Measurements from ENCODE around the gene TRPC4.

TRPC4 gene

GRCh38 chr13:37701306-37701705 is 168.3 kb downstream of the TRPC4 start:
- no peak for TF ChIP-seq NFIC (IDR thresholded peaks at IDR 0.05)
- no peak for TF ChIP-seq REST (IDR thresholded peaks at IDR 0.05; ENCODE audit: low read depth)
- TF ChIP-seq FOXM1 (IDR thresholded peaks at IDR 0.05; ENCODE audit: borderline replicate concordance, low read depth) = no peak
- TF ChIP-seq ZBTB7A (IDR thresholded peaks at IDR 0.05; ENCODE audit: low read depth) = no peak
- TF ChIP-seq EGR1 (IDR thresholded peaks at IDR 0.05) = no peak
- TF ChIP-seq CEBPB (IDR thresholded peaks at IDR 0.05) = no peak
- TF ChIP-seq, protein P1, sequence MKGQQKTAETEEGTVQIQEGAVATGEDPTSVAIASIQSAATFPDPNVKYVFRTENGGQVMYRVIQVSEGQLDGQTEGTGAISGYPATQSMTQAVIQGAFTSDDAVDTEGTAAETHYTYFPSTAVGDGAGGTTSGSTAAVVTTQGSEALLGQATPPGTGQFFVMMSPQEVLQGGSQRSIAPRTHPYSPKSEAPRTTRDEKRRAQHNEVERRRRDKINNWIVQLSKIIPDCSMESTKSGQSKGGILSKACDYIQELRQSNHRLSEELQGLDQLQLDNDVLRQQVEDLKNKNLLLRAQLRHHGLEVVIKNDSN (IDR thresholded peaks at IDR 0.05) = no peak
- TF ChIP-seq, protein P2, sequence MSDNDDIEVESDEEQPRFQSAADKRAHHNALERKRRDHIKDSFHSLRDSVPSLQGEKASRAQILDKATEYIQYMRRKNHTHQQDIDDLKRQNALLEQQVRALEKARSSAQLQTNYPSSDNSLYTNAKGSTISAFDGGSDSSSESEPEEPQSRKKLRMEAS (IDR thresholded peaks at IDR 0.05) = no peak
- TF ChIP-seq YY1 (IDR thresholded peaks at IDR 0.05; ENCODE audit: low read depth) = no peak
- TF ChIP-seq TEAD4 (IDR thresholded peaks at IDR 0.05) = no peak
- no peak for TF ChIP-seq RAD21 (IDR thresholded peaks at IDR 0.05; ENCODE audit: low read depth)
- TF ChIP-seq EP300 (IDR thresholded peaks at IDR 0.05; ENCODE audit: borderline replicate concordance) = no peak
- TF ChIP-seq CREB1 (IDR thresholded peaks at IDR 0.05; ENCODE audit: low read depth) = no peak
- no peak for TF ChIP-seq TAF1 (IDR thresholded peaks at IDR 0.05; ENCODE audit: low read depth)
- no peak for TF ChIP-seq TCF12 (IDR thresholded peaks at IDR 0.05; ENCODE audit: low read depth)

DNA sequence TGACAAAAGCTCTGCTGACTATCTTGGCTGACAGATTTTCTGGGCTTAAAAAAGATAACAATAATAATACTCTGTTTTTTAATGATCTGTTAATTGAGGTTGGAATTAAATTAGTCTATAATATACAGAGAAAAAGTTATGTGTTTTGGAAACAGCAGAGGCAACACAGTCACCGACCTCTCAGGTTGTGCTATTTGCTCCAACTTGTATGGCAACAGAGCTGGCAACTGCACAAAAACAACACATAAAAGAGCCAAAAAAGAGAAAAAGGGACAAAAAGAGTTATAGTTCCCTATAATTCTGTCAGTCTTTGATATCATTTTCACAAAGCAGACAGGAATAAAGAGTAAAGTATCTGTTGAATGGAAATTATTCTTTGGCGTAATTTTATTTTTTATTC is 168.7 kb downstream of the TRPC4 start:
- no peak for TF ChIP-seq CEBPB (IDR thresholded peaks at IDR 0.05)
- TF ChIP-seq REST (IDR thresholded peaks at IDR 0.05; ENCODE audit: low read depth) = no peak
- TF ChIP-seq EGR1 (IDR thresholded peaks at IDR 0.05) = no peak
- no peak for TF ChIP-seq FOXM1 (IDR thresholded peaks at IDR 0.05; ENCODE audit: borderline replicate concordance, low read depth)
- TF ChIP-seq ZBTB7A (IDR thresholded peaks at IDR 0.05; ENCODE audit: low read depth) = no peak
- no peak for TF ChIP-seq TCF12 (IDR thresholded peaks at IDR 0.05; ENCODE audit: low read depth)
- no peak for TF ChIP-seq EP300 (IDR thresholded peaks at IDR 0.05; ENCODE audit: borderline replicate concordance)
- no peak for TF ChIP-seq CREB1 (IDR thresholded peaks at IDR 0.05; ENCODE audit: low read depth)
- no peak for TF ChIP-seq YY1 (IDR thresholded peaks at IDR 0.05; ENCODE audit: low read depth)
- TF ChIP-seq, protein P2 (IDR thresholded peaks at IDR 0.05) = no peak
- no peak for TF ChIP-seq TEAD4 (IDR thresholded peaks at IDR 0.05)

GRCh38 chr13:37695200-37695599 is 174.4 kb downstream of the TRPC4 start:
- TF ChIP-seq FOXM1 (IDR thresholded peaks at IDR 0.05; ENCODE audit: borderline replicate concordance, low read depth) = no peak
- TF ChIP-seq REST (IDR thresholded peaks at IDR 0.05; ENCODE audit: low read depth) = no peak
- TF ChIP-seq, protein P2 (IDR thresholded peaks at IDR 0.05) = no peak
- TF ChIP-seq TEAD4 (IDR thresholded peaks at IDR 0.05) = no peak

DNA sequence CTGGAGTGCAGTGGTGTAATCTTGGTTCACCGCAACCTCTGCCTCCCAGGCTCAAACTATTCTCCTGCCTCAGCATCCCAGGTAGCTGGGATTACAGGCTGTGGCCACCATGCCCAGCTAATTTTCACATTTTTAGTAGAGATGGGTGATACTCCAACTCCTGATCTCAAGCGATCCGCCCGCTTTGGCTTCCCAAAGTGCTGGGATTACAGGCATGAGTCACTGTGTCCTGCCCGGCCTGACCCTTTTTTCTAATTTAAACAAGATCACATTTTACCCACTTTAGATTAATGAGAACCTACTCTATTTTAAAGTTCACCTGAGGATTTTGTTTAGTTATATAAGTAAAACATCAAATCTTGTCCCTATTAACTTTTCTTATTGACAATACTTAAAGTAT is 179.2 kb downstream of the TRPC4 start:
- TF ChIP-seq EP300 (IDR thresholded peaks at IDR 0.05; ENCODE audit: borderline replicate concordance) (no peak), EGR1 (IDR thresholded peaks at IDR 0.05) (no peak), RAD21 (IDR thresholded peaks at IDR 0.05; ENCODE audit: low read depth) (no peak), TCF12 (IDR thresholded peaks at IDR 0.05; ENCODE audit: low read depth) (no peak), TEAD4 (IDR thresholded peaks at IDR 0.05) (no peak), CREB1 (IDR thresholded peaks at IDR 0.05; ENCODE audit: low read depth) (no peak), TAF1 (IDR thresholded peaks at IDR 0.05; ENCODE audit: low read depth) (no peak), CEBPB (IDR thresholded peaks at IDR 0.05) (no peak), REST (IDR thresholded peaks at IDR 0.05; ENCODE audit: low read depth) (no peak), YY1 (IDR thresholded peaks at IDR 0.05; ENCODE audit: low read depth) (no peak), FOXM1 (IDR thresholded peaks at IDR 0.05; ENCODE audit: borderline replicate concordance, low read depth) (no peak), ZBTB7A (IDR thresholded peaks at IDR 0.05; ENCODE audit: low read depth) (no peak), NFIC (IDR thresholded peaks at IDR 0.05) (no peak)
- TF ChIP-seq, protein P1 (IDR thresholded peaks at IDR 0.05) = no peak
- TF ChIP-seq, protein P2 (IDR thresholded peaks at IDR 0.05) = no peak
